ENCODE data around the gene E2F4. TPM values are rescaled to one million over a fixed set of nuclear protein-coding genes. Genes with fewer than 3 reads are reported as not detected.
A peak's percentile ranks its signal among the peaks of the same experiment; 100 is the strongest.

E2F4 gene
- total and polyA plus RNA-seq, 9 of the 15 experiments (the other 6 are each of a cell fraction or from before 2014, with no cell fraction given): 9.7 to 139 (median 106) TPM

DNA sequence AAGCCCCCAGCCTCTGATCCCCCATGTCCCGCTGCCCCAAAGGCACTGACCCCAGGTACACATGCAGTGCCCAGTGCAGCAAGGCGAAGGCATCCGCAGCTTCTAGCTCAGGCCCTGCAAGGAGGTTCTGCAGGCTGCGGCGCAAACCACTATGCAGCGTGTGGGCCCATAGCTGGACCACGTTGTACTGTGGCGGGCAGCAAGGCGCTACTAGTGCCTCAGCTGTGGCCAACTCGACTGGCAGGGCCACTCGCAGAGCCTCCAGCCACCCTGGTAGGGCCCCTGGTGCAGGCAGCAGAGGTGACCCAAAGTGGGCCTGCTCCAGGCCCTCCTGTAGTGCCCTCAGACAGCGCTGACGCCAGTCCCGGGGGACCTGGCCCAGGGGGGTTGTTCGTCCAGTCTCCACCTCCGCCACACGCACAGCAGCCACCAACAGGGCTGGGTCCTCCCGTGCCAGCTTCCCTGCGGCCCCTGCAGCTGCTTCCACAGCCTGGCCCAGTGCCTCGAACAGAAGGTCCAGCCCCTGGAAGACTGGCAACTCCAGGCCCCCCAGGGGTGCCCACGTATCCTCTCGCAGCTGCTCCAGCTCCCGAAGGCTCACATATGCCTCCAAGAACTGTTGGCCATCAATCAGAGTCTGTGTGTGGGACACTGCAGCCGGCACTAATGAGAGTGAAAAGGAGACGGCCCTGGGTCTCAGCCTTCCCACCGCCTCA, 4.6 kb upstream of the E2F4 start:
- peaks cover 22% of the 10 kb centered on the region for H3K79me2 ChIP-seq (ENCODE audit: control insufficient read depth, insufficient read depth, low read length)
- ChIA-PET POLR2A (no interaction called here), CTCF (ENCODE audit: low intra/inter-chr PET ratio) (no interaction called here)
- DNase-seq (ENCODE audit: extremely low read depth in 1 of 4, low spot score in 3 of 4) (no peak), FAIRE-seq (no peak), ATAC-seq (no peak)
- no peak overlapping the region for H3K4me2 ChIP-seq (ENCODE audit: insufficient read depth, low read length)
- intact Hi-C loops (cut with micrococcal nuclease): loop anchor here (10.0 kb wide), 2 partner anchors 173 to 233 kb away; no protein-coding TSS in a partner anchor
- no TSS peak for BruUV-seq (replicated peaks)
- no peaks in the 10 kb centered on the region for H3K9me3 ChIP-seq (replicated peaks; ENCODE audit: control insufficient read depth, insufficient read depth, low read depth, low read length)
- TF ChIP-seq POLR2AphosphoS2 (IDR thresholded peaks at IDR 0.05; ENCODE audit: low read length) (no peak), JUN (IDR thresholded peaks at IDR 0.05; ENCODE audit: borderline replicate concordance, low read depth, low read length) (no peak), JUN (CRISPR knock-in tag; IDR thresholded peaks at IDR 0.05; ENCODE audit: borderline replicate concordance) (no peak), LCOR (CRISPR knock-in tag; IDR thresholded peaks at IDR 0.05) (no peak), PTBP1 (IDR thresholded peaks at IDR 0.05; ENCODE audit: low read depth, low read length) (no peak), E2F3 (CRISPR knock-in tag; IDR thresholded peaks at IDR 0.05) (no peak), SNIP1 (IDR thresholded peaks at IDR 0.05; ENCODE audit: low read depth) (no peak), ZNF217 (CRISPR knock-in tag; IDR thresholded peaks at IDR 0.05) (no peak), NFXL1 (CRISPR knock-in tag; IDR thresholded peaks at IDR 0.05) (no peak), TCFL5 (CRISPR knock-in tag; conservative IDR thresholded peaks at IDR 0.05) (no peak), MAFG (tag; conservative IDR thresholded peaks at IDR 0.05) (no peak), GABPB1 (CRISPR knock-in tag; IDR thresholded peaks at IDR 0.05) (no peak), CBFB (CRISPR knock-in tag; IDR thresholded peaks at IDR 0.05) (no peak)
- TF ChIP-seq, protein P1, sequence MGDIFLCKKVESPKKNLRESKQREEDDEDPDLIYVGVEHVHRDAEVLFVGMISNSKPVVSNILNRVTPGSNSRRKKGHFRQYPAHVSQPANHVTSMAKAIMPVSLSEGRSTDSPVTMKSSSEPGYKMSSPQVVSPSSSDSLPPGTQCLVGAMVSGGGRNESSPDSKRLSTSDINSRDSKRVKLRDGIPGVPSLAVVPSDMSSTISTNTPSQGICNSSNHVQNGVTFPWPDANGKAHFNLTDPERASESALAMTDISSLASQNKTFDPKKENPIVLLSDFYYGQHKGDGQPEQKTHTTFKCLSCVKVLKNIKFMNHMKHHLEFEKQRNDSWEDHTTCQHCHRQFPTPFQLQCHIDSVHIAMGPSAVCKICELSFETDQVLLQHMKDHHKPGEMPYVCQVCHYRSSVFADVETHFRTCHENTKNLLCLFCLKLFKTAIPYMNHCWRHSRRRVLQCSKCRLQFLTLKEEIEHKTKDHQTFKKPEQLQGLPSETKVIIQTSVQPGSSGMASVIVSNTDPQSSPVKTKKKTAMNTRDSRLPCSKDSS (IDR thresholded peaks at IDR 0.05; ENCODE audit: low read depth, partially characterized antibody): no peak
- TF ChIP-seq, protein P2, sequence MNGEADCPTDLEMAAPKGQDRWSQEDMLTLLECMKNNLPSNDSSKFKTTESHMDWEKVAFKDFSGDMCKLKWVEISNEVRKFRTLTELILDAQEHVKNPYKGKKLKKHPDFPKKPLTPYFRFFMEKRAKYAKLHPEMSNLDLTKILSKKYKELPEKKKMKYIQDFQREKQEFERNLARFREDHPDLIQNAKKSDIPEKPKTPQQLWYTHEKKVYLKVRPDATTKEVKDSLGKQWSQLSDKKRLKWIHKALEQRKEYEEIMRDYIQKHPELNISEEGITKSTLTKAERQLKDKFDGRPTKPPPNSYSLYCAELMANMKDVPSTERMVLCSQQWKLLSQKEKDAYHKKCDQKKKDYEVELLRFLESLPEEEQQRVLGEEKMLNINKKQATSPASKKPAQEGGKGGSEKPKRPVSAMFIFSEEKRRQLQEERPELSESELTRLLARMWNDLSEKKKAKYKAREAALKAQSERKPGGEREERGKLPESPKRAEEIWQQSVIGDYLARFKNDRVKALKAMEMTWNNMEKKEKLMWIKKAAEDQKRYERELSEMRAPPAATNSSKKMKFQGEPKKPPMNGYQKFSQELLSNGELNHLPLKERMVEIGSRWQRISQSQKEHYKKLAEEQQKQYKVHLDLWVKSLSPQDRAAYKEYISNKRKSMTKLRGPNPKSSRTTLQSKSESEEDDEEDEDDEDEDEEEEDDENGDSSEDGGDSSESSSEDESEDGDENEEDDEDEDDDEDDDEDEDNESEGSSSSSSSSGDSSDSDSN (IDR thresholded peaks at IDR 0.05; ENCODE audit: borderline replicate concordance in 1 of 2, low read depth in 2 of 2, low read length in 2 of 2): no peak
- H3K27me3 ChIP-seq (ENCODE audit: control insufficient read depth in 2 of 2, insufficient read depth in 2 of 2, low read length in 2 of 2): no peaks in the 10 kb centered on the region
- peaks cover 11% of the 10 kb centered on the region for H4K20me1 ChIP-seq (replicated peaks; ENCODE audit: control insufficient read depth, insufficient read depth, low read length)
- peak overlapping the region in 1 of 2 experiments; percentile 26; a peak in 1 of 4 replicates for H3K9ac ChIP-seq (ENCODE audit: insufficient read depth in 1 of 2, low read depth in 2 of 2, low read length in 2 of 2)
- no peak overlapping the region for H3K27ac ChIP-seq (ENCODE audit: extremely low read depth, low read depth, low read length)
- H3K4me1 ChIP-seq (replicated peaks in 1 of 2; ENCODE audit: control insufficient read depth in 2 of 2, insufficient read depth in 2 of 2, low read length in 2 of 2): peaks cover 31 to 59% of the 10 kb centered on the region in 2 experiments
- H3K9me1 ChIP-seq (ENCODE audit: control insufficient read depth, insufficient read depth, low read length): no peaks in the 10 kb centered on the region
- in situ Hi-C loops (cut with MboI): no loop called here
- no peaks in the 10 kb centered on the region for H3K36me3 ChIP-seq (ENCODE audit: control insufficient read depth, insufficient read depth, low read length)
- 50% methylated on average over 25 of the region's 26 CpGs for WGBS (ENCODE audit: insufficient coverage, low coverage, missing lambda C conversion rate)
- H3K4me3 ChIP-seq: no peak overlapping the region
- H2AFZ ChIP-seq (ENCODE audit: low read depth, low read length): no peak overlapping the region
